ENCODE results near the gene VTCN1.

DNA sequence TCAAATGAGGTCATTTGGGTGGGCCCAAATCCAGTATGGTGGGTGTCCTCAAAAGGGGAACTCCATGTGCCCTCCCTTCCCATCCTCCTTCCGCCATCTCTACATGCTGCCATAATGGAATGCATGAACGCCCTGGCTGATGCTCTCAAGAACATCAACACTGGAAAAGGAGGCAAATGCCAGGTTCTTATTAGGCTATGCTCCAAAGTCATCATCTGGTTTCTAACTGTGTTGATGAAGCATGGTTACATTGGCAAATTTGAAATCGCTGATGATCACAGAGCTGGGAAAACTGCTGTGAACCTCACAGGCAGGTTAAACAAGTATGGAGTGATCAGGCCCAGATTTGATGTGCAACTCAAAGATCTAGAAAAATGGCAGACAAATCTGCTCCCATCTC, 72.6 kb downstream of the VTCN1 start:
- TF ChIP-seq, protein P1, sequence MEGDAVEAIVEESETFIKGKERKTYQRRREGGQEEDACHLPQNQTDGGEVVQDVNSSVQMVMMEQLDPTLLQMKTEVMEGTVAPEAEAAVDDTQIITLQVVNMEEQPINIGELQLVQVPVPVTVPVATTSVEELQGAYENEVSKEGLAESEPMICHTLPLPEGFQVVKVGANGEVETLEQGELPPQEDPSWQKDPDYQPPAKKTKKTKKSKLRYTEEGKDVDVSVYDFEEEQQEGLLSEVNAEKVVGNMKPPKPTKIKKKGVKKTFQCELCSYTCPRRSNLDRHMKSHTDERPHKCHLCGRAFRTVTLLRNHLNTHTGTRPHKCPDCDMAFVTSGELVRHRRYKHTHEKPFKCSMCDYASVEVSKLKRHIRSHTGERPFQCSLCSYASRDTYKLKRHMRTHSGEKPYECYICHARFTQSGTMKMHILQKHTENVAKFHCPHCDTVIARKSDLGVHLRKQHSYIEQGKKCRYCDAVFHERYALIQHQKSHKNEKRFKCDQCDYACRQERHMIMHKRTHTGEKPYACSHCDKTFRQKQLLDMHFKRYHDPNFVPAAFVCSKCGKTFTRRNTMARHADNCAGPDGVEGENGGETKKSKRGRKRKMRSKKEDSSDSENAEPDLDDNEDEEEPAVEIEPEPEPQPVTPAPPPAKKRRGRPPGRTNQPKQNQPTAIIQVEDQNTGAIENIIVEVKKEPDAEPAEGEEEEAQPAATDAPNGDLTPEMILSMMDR (IDR thresholded peaks at IDR 0.05; ENCODE audit: poor library complexity, severe bottlenecking): no peak
- TF ChIP-seq POLR2AphosphoS5 (IDR thresholded peaks at IDR 0.05): no peak
- TF ChIP-seq EP300 (conservative IDR thresholded peaks at IDR 0.05; ENCODE audit: poor library complexity, severe bottlenecking): no peak

Measured in neural cell (in vitro differentiated cells).